A549 treated with dexamethasone at 1 μM for 4 hours (cell line): ENCODE results near the gene C10orf67. TPM values are rescaled to one million over a fixed set of nuclear protein-coding genes. Genes with fewer than 3 reads are reported as not detected.

Experiments
- total RNA-seq: library from RNA; stranded (reverse); fragments of 200-300 nt; extraction: Qiagen RNA extraction; gene quantifications from 5 replicates; pipeline ENCODE4 v1.2.3, GENCODE V29; 2022

The C10orf67 gene
- 0.06 to 0.09 TPM (median 0.07 TPM) in 3 of 5 replicates, not detected in the others for total RNA-seq

GRCh38 chr10:23344241-23344841, at the start of gene C10orf67:
Gene C10orf67, minus strand, starts transcription at chr10:23344797. Its CDS starts 23 bp downstream, at chr10:23344774.

DNA sequence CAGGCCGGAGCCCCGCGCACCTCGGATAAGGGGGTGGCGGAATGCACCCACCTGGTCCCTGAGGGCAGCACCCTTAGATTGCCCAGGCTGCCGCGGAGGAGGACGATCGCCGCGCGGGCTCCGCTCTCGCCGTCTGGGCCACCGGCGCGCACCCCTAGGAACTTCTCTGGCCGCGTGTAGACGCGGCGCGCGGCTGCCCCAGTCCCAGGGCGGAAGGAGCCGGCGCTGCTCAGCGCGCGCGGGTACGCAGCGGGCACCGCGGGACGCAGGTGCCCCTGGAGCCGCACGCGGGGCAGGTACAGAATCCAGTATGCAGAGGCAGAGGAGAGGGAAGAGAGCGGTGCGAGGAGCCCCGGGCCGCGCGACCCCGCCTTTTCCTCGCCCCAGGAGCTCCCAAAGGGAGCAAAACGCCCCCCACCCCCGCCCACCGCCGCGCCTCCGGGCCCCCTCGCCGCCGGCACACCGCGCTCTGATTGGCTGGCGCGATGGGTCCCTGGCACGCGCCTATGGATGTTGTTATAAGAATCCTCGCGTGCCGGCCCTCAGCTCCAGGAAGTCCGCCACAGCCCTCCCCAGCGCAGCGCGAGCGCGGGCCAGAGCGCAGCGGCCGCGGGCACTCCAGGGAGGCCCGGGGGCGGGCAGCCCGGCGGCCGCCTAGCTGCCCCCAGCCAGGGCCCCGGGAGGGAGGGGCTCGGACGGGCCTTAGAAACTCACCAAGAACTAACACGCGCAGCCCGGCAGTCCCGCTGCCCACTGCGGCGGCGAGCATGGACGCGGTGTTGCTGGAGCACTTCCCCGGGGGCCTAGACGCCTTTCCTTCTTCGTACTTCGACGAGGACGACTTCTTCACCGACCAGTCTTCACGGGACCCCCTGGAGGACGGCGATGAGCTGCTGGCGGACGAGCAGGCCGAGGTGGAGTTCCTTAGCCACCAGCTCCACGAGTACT, 152.6 kb downstream of the C10orf67 start, which contains the start of gene PTF1A:
Gene PTF1A, plus strand, starts transcription at position 549 of the 948 bp plus-strand sequence. Its CDS starts 219 bp downstream, at position 768.

Other genes starting within 250 kb of the C10orf67 start
- gene MSRB2, start 249.2 kb downstream of the C10orf67 start, total RNA-seq, result 11.0 to 12.5 TPM (median 11.5 TPM) in 5 replicates
- not detected in 5 replicates for gene PTF1A, start 152.5 kb downstream of the C10orf67 start, total RNA-seq
- gene OTUD1, start 94.3 kb upstream of the C10orf67 start, total RNA-seq, result 2.3 to 3.4 TPM (median 3.1 TPM) in 5 replicates